ENCODE data around the gene TPCN2.

Gene TPCN2

GRCh38 chr11:69122326-69122629, 73.5 kb downstream of the TPCN2 start:
- Histone ChIP-seq H3K9me3 (ENCODE audit: control extremely low read depth in 1 of 5, control insufficient read depth in 4 of 5, insufficient read depth in 2 of 5, low read depth in 1 of 5, low read length in 4 of 5) (peaks cover 0 to 2% (median 0%) of the 10 kb centered on the region in 5 experiments), H3K4me1 (ENCODE audit: control extremely low read depth in 1 of 4, control insufficient read depth in 4 of 4, insufficient read depth in 4 of 4, low read length in 3 of 4) (peaks cover 0 to 20% (median 14%) of the 10 kb centered on the region in 4 experiments), H3K36me3 (ENCODE audit: control insufficient read depth in 4 of 4, insufficient read depth in 4 of 4, low read length in 3 of 4) (no peaks in the 10 kb centered on the region), H3K27ac (ENCODE audit: insufficient read depth in 1 of 2, low read depth in 1 of 2, low read length in 2 of 2, poor library complexity in 1 of 2, severe bottlenecking in 2 of 2) (no peak overlapping the region), H3K4me3 (ENCODE audit: control insufficient read depth in 1 of 7, extremely low read depth in 1 of 7, insufficient read depth in 4 of 7, low read depth in 2 of 7, low read length in 6 of 7) (no peak overlapping the region), H3K27me3 (replicated peaks in 2 of 5; ENCODE audit: control insufficient read depth in 4 of 5, insufficient read depth in 5 of 5, low read length in 4 of 5) (no peaks in the 10 kb centered on the region)
- ChIA-PET POLR2A (no interaction called here), CTCF (no interaction called here)
- 86% methylated on average over 7 of the region's 9 CpGs for whole genome bisulfite sequencing (ENCODE audit: insufficient coverage)
- no peak for DNase-seq

GRCh38 chr11:69122630-69123431, 74.1 kb downstream of the TPCN2 start:
- H3K36me3 ChIP-seq (ENCODE audit: control insufficient read depth in 4 of 4, insufficient read depth in 4 of 4, low read length in 3 of 4), result no peaks in the 10 kb centered on the region
- H3K27me3 ChIP-seq (replicated peaks in 2 of 5; ENCODE audit: control insufficient read depth in 4 of 5, insufficient read depth in 5 of 5, low read length in 4 of 5), result no peaks in the 10 kb centered on the region
- H3K27ac ChIP-seq (ENCODE audit: insufficient read depth in 1 of 2, low read depth in 1 of 2, low read length in 2 of 2, poor library complexity in 1 of 2, severe bottlenecking in 2 of 2), result no peak overlapping the region
- H3K4me1 ChIP-seq (ENCODE audit: control extremely low read depth in 1 of 4, control insufficient read depth in 4 of 4, insufficient read depth in 4 of 4, low read length in 3 of 4), result peaks cover 0 to 20% (median 14%) of the 10 kb centered on the region in 4 experiments
- peak overlapping the region in 2 of 7 experiments; percentile 16 to 25 for H3K4me3 ChIP-seq (ENCODE audit: control insufficient read depth in 1 of 7, extremely low read depth in 1 of 7, insufficient read depth in 4 of 7, low read depth in 2 of 7, low read length in 6 of 7)
- ChIA-PET CTCF (interaction anchor here (1.1 kb wide), 1 partner anchor 88 kb away, joined by 3 read pairs; no protein-coding TSS in a partner anchor), POLR2A (no interaction called here)
- H3K9me3 ChIP-seq (ENCODE audit: control extremely low read depth in 1 of 5, control insufficient read depth in 4 of 5, insufficient read depth in 2 of 5, low read depth in 1 of 5, low read length in 4 of 5), result peaks cover 0 to 2% (median 0%) of the 10 kb centered on the region in 5 experiments
- 29% methylated on average over 25 of the region's 27 CpGs for WGBS (ENCODE audit: insufficient coverage)
- peak; percentile 12 to 65 (median 53) for DNase-seq

GRCh38 chr11:69123593-69124545, 75.1 kb downstream of the TPCN2 start:
- Histone ChIP-seq H3K27me3 (replicated peaks in 2 of 5; ENCODE audit: control insufficient read depth in 4 of 5, insufficient read depth in 5 of 5, low read length in 4 of 5) (no peaks in the 10 kb centered on the region), H3K4me3 (ENCODE audit: control insufficient read depth in 1 of 7, extremely low read depth in 1 of 7, insufficient read depth in 4 of 7, low read depth in 2 of 7, low read length in 6 of 7) (no peak overlapping the region), H3K9me3 (ENCODE audit: control extremely low read depth in 1 of 5, control insufficient read depth in 4 of 5, insufficient read depth in 2 of 5, low read depth in 1 of 5, low read length in 4 of 5) (peaks cover 0 to 3% (median 0%) of the 10 kb centered on the region in 5 experiments), H3K36me3 (ENCODE audit: control insufficient read depth in 4 of 4, insufficient read depth in 4 of 4, low read length in 3 of 4) (no peaks in the 10 kb centered on the region), H3K27ac (ENCODE audit: insufficient read depth in 1 of 2, low read depth in 1 of 2, low read length in 2 of 2, poor library complexity in 1 of 2, severe bottlenecking in 2 of 2) (no peak overlapping the region), H3K4me1 (ENCODE audit: control extremely low read depth in 1 of 4, control insufficient read depth in 4 of 4, insufficient read depth in 4 of 4, low read length in 3 of 4) (peaks cover 0 to 20% (median 14%) of the 10 kb centered on the region in 4 experiments)
- CTCF ChIA-PET, result interaction anchor here (1.1 to 1.2 kb wide), 2 partner anchors 22 to 87 kb away, joined by 3 read pairs; no protein-coding TSS in a partner anchor
- WGBS (ENCODE audit: insufficient coverage), result 88% methylated on average over 17 of the region's 27 CpGs
- POLR2A ChIA-PET, result no interaction called here
- no peak for DNase-seq

- Histone ChIP-seq H3K27me3 (replicated peaks in 2 of 5; ENCODE audit: control insufficient read depth in 4 of 5, insufficient read depth in 5 of 5, low read length in 4 of 5) (no peaks in the 10 kb centered on the region), H3K36me3 (ENCODE audit: control insufficient read depth in 4 of 4, insufficient read depth in 4 of 4, low read length in 3 of 4) (no peaks in the 10 kb centered on the region), H3K4me1 (ENCODE audit: control extremely low read depth in 1 of 4, control insufficient read depth in 4 of 4, insufficient read depth in 4 of 4, low read length in 3 of 4) (peaks cover 0 to 20% (median 13%) of the 10 kb centered on the region in 4 experiments), H3K9me3 (ENCODE audit: control extremely low read depth in 1 of 5, control insufficient read depth in 4 of 5, insufficient read depth in 2 of 5, low read depth in 1 of 5, low read length in 4 of 5) (peaks cover 0 to 3% (median 0%) of the 10 kb centered on the region in 5 experiments), H3K4me3 (ENCODE audit: control insufficient read depth in 1 of 7, extremely low read depth in 1 of 7, insufficient read depth in 4 of 7, low read depth in 2 of 7, low read length in 6 of 7) (no peak overlapping the region), H3K27ac (ENCODE audit: insufficient read depth in 1 of 2, low read depth in 1 of 2, low read length in 2 of 2, poor library complexity in 1 of 2, severe bottlenecking in 2 of 2) (no peak overlapping the region)
- POLR2A ChIA-PET, result no interaction called here
- DNase-seq, result no peak
- WGBS (ENCODE audit: insufficient coverage), result 100% methylated on average over 3 of the region's 3 CpGs
- CTCF ChIA-PET, result no interaction called here
Measured at GRCh38 chr11:69125861-69126260, 77.1 kb downstream of the TPCN2 start.

- Histone ChIP-seq H3K9me3 (ENCODE audit: control extremely low read depth in 1 of 5, control insufficient read depth in 4 of 5, insufficient read depth in 2 of 5, low read depth in 1 of 5, low read length in 4 of 5) (peaks cover 0 to 3% (median 0%) of the 10 kb centered on the region in 5 experiments), H3K36me3 (ENCODE audit: control insufficient read depth in 4 of 4, insufficient read depth in 4 of 4, low read length in 3 of 4) (no peaks in the 10 kb centered on the region), H3K27me3 (replicated peaks in 2 of 5; ENCODE audit: control insufficient read depth in 4 of 5, insufficient read depth in 5 of 5, low read length in 4 of 5) (no peaks in the 10 kb centered on the region), H3K4me3 (ENCODE audit: control insufficient read depth in 1 of 7, extremely low read depth in 1 of 7, insufficient read depth in 4 of 7, low read depth in 2 of 7, low read length in 6 of 7) (no peak overlapping the region), H3K27ac (ENCODE audit: insufficient read depth in 1 of 2, low read depth in 1 of 2, low read length in 2 of 2, poor library complexity in 1 of 2, severe bottlenecking in 2 of 2) (no peak overlapping the region), H3K4me1 (ENCODE audit: control extremely low read depth in 1 of 4, control insufficient read depth in 4 of 4, insufficient read depth in 4 of 4, low read length in 3 of 4) (peaks cover 0 to 15% (median 11%) of the 10 kb centered on the region in 4 experiments)
- no peak for DNase-seq
- 95% methylated on average over 10 of the region's 12 CpGs for WGBS (ENCODE audit: insufficient coverage)
- CTCF ChIA-PET, result no interaction called here
- POLR2A ChIA-PET, result no interaction called here
Measured at GRCh38 chr11:69126286-69126685, 77.6 kb downstream of the TPCN2 start.

- Histone ChIP-seq H3K36me3 (ENCODE audit: control insufficient read depth in 4 of 4, insufficient read depth in 4 of 4, low read length in 3 of 4) (no peaks in the 10 kb centered on the region), H3K27ac (ENCODE audit: insufficient read depth in 1 of 2, low read depth in 1 of 2, low read length in 2 of 2, poor library complexity in 1 of 2, severe bottlenecking in 2 of 2) (no peak overlapping the region), H3K4me1 (ENCODE audit: control extremely low read depth in 1 of 4, control insufficient read depth in 4 of 4, insufficient read depth in 4 of 4, low read length in 3 of 4) (peaks cover 0 to 14% (median 10%) of the 10 kb centered on the region in 4 experiments), H3K27me3 (replicated peaks in 2 of 5; ENCODE audit: control insufficient read depth in 4 of 5, insufficient read depth in 5 of 5, low read length in 4 of 5) (no peaks in the 10 kb centered on the region), H3K9me3 (ENCODE audit: control extremely low read depth in 1 of 5, control insufficient read depth in 4 of 5, insufficient read depth in 2 of 5, low read depth in 1 of 5, low read length in 4 of 5) (peaks cover 0 to 3% (median 0%) of the 10 kb centered on the region in 5 experiments), H3K4me3 (ENCODE audit: control insufficient read depth in 1 of 7, extremely low read depth in 1 of 7, insufficient read depth in 4 of 7, low read depth in 2 of 7, low read length in 6 of 7) (no peak overlapping the region)
- ChIA-PET POLR2A (no interaction called here), CTCF (no interaction called here)
- WGBS (ENCODE audit: insufficient coverage), result 93% methylated on average over 10 of the region's 26 CpGs
- DNase-seq, result no peak
Measured at GRCh38 chr11:69127081-69127850, 78.5 kb downstream of the TPCN2 start.
